Natural killer cell (primary cell): ENCODE measurements around the gene HSD11B1. TPM values are rescaled to one million over a fixed set of nuclear protein-coding genes. Genes with fewer than 3 reads are reported as not detected.

ENCODE experiments used
- ATAC-seq, 3 donors: fragments of 150-1000 bp in 2 of 3; fragments of 200-7000 bp in 1 of 3; cut with Tn5 transposase; 1 replicate in 1 of 3; 2 replicates in 2 of 3; pipeline ENCODE4 v1.10.0; 2021; ENCODE audit warnings: mild to moderate bottlenecking in 2 of 3, moderate library complexity in 2 of 3
- DNase-seq, 2 donors: peaks; one replicate each; pipeline versions ENCODE4 v3.0.0 to v3.0.0-alpha.2; 2013 to 2021; ENCODE audit warnings: mixed read lengths in 1 of 2
- H3K27ac ChIP-seq: one replicate; pipeline ENCODE4 v1.5.1; 2013; ENCODE audit warnings: mild to moderate bottlenecking, low read length
- H3K27me3 ChIP-seq: one replicate; pipeline ENCODE4 v1.6.1; 2013; ENCODE audit warnings: low read length; ENCODE audit not compliant: control insufficient read depth, insufficient read depth
- H3K36me3 ChIP-seq: one replicate; pipeline ENCODE4 v1.6.1; 2013; ENCODE audit warnings: low read length; ENCODE audit not compliant: control insufficient read depth, insufficient read depth
- H3K4me1 ChIP-seq: one replicate; pipeline ENCODE4 v1.6.1; 2013; ENCODE audit warnings: low read length; ENCODE audit not compliant: control insufficient read depth, insufficient read depth
- H3K4me3 ChIP-seq: one replicate; pipeline ENCODE4 v1.5.1; 2013; ENCODE audit warnings: low read length
- H3K9me3 ChIP-seq: one replicate; pipeline ENCODE4 v1.6.1; 2013; ENCODE audit warnings: low read length; ENCODE audit not compliant: control insufficient read depth, insufficient read depth
- H3K27ac Mint-ChIP-seq, 2 donors: one replicate each; pipeline ENCODE4 v1.8.0; 2022; ENCODE audit warnings: mild to moderate bottlenecking in 2 of 2, mixed read lengths in 2 of 2, moderate library complexity in 1 of 2
- H3K27me3 Mint-ChIP-seq, 2 donors: one replicate each; pipeline ENCODE4 v1.8.0; 2022; ENCODE audit warnings: low read depth in 2 of 2, mixed read lengths in 2 of 2
- H3K36me3 Mint-ChIP-seq: one replicate; pipeline ENCODE4 v1.8.0; 2022; ENCODE audit warnings: mixed read lengths
- H3K4me1 Mint-ChIP-seq, 2 donors: one replicate each; pipeline ENCODE4 v1.8.0; 2022; ENCODE audit warnings: mixed read lengths in 2 of 2
- H3K4me3 Mint-ChIP-seq: one replicate; pipeline ENCODE4 v1.8.0; 2022; ENCODE audit warnings: mild to moderate bottlenecking, moderate library complexity, mixed read lengths
- H3K9me3 Mint-ChIP-seq, 2 donors: one replicate each; pipeline ENCODE4 v1.8.0; 2022; ENCODE audit warnings: mixed read lengths in 2 of 2
- WGBS: methylation state at CpG from one replicate; pipeline ENCODE4 v1.1.7; 2013; ENCODE audit warnings: missing lambda C conversion rate; ENCODE audit not compliant: insufficient coverage; 5-methylcytosine and 5-hydroxymethylcytosine counted together
- intact Hi-C: fragments of 100-400 bp; cut with micrococcal nuclease; formaldehyde crosslinking; loops from one replicate; pipeline ENCODE4 v1.14.2; 2022
- total RNA-seq, 4 donors: library from RNA; stranded (reverse); fragments of 120-200 nt in 1 of 4; gene quantifications; one replicate each; pipeline versions ENCODE4 v1.2.3 to v1.2.4, GENCODE V29; 2013 to 2022
- TF ChIP-seq, protein P1 (sequence below): fragments of 200-600 bp; IDR thresholded peaks from one replicate; pipeline ENCODE4 v1.8.0; 2022; ENCODE audit warnings: antibody characterized with exemption

Gene HSD11B1
- total RNA-seq, 3 donors from 2014 or later (not counting 1 experiment from before 2014, with no cell fraction given), result not detected

DNA sequence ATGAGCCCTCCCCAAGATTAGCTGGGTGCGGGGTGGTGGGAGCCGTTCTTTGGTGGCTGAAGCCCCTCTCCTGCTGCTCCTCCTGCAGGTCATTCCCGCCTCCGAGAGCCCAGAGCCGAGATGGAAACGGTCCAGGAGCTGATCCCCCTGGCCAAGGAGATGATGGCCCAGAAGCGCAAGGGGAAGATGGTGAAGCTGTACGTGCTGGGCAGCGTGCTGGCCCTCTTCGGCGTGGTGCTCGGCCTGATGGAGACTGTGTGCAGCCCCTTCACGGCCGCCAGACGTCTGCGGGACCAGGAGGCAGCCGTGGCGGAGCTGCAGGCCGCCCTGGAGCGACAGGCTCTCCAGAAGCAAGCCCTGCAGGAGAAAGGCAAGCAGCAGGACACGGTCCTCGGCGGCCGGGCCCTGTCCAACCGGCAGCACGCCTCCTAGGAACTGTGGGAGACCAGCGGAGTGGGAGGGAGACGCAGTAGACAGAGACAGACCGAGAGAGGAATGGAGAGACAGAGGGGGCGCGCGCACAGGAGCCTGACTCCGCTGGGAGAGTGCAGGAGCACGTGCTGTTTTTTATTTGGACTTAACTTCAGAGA, 29.0 kb upstream of the HSD11B1 start:
- ATAC-seq, result peak in 2 of 3 donors; percentile 6 to 14
- Mint-ChIP-seq H3K36me3 (no peaks in the 10 kb centered on the region), H3K27me3 (peaks cover 63 to 71% of the 10 kb centered on the region in 2 donors), H3K4me1 (peaks cover 20 to 28% of the 10 kb centered on the region in 2 donors), H3K9me3 (peaks cover 0 to 3% of the 10 kb centered on the region in 2 donors), H3K4me3 (peak overlapping the region; percentile 35), H3K27ac (no peak overlapping the region)
- H3K4me3 ChIP-seq, result peak overlapping the region; percentile 14
- peaks cover 24% of the 10 kb centered on the region for H3K4me1 ChIP-seq
- TF ChIP-seq, protein P1, sequence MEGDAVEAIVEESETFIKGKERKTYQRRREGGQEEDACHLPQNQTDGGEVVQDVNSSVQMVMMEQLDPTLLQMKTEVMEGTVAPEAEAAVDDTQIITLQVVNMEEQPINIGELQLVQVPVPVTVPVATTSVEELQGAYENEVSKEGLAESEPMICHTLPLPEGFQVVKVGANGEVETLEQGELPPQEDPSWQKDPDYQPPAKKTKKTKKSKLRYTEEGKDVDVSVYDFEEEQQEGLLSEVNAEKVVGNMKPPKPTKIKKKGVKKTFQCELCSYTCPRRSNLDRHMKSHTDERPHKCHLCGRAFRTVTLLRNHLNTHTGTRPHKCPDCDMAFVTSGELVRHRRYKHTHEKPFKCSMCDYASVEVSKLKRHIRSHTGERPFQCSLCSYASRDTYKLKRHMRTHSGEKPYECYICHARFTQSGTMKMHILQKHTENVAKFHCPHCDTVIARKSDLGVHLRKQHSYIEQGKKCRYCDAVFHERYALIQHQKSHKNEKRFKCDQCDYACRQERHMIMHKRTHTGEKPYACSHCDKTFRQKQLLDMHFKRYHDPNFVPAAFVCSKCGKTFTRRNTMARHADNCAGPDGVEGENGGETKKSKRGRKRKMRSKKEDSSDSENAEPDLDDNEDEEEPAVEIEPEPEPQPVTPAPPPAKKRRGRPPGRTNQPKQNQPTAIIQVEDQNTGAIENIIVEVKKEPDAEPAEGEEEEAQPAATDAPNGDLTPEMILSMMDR, result no peak
- peaks cover 30% of the 10 kb centered on the region for H3K27me3 ChIP-seq
- no peaks in the 10 kb centered on the region for H3K9me3 ChIP-seq
- no peak overlapping the region for H3K27ac ChIP-seq
- no peak for DNase-seq
- H3K36me3 ChIP-seq, result no peaks in the 10 kb centered on the region
- 4% methylated on average over 32 of the region's 34 CpGs for WGBS
- intact Hi-C loops, result no loop called here

DNA sequence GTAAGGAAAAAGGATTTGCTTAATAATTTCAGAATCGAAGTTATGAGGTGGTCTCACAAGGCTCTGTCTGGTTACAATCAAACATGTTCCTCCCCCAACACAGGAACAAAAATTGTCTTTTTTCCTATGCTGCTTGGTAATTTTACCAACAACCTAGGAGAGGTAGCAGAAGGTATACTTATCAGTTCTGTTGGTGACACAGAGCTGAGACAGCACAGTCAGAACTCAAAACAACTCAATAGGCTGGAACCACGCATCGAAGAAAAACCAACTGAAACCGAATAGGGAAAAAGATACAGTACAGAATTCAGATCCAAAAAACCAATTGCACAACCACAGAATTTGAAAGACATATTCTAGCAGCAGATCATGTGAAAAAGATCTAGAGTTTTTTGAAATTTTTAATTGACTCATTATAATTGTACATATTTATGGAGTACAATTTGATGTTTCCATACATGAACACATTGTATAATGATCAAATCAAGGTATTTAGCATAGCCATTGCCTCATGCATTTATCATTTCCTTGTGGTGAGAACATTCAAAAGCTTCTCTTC, 25.6 kb upstream of the HSD11B1 start:
- Mint-ChIP-seq H3K36me3 (no peaks in the 10 kb centered on the region), H3K27ac (no peak overlapping the region), H3K9me3 (no peaks in the 10 kb centered on the region), H3K4me1 (peaks cover 13 to 19% of the 10 kb centered on the region in 2 donors), H3K4me3 (no peak overlapping the region), H3K27me3 (peaks cover 56 to 72% of the 10 kb centered on the region in 2 donors)
- H3K9me3 ChIP-seq, result no peaks in the 10 kb centered on the region
- ATAC-seq (no peak), DNase-seq (no peak)
- no peak overlapping the region for H3K27ac ChIP-seq
- H3K27me3 ChIP-seq, result peaks cover 35% of the 10 kb centered on the region
- no peaks in the 10 kb centered on the region for H3K36me3 ChIP-seq
- no peak overlapping the region for H3K4me3 ChIP-seq
- TF ChIP-seq, protein P1, result no peak
- 100% methylated on average over 2 of the region's 4 CpGs for WGBS
- H3K4me1 ChIP-seq, result peaks cover 17% of the 10 kb centered on the region
- intact Hi-C loops, result no loop called here

DNA sequence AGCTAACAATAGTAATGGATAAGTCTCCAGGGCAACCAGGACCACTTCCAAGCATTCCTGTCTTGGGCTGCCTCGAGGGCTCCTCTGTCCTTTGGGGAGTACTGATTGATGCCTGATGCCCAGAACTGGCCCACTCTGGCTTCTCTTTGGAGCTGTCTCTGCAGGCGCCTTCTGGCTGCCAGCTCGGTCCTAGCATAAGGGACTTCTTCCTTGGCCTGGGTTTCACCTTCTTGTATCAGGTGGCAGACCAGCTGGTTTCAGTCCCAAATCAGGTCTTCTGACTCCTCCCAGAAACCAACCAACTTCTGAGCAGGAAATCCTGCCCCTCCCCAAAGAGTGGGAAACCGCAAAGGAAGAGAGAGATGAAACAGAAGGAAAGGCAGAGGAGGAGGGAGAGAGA, 18.8 kb upstream of the HSD11B1 start:
- H3K4me3 ChIP-seq, result no peak overlapping the region
- H3K27ac Mint-ChIP-seq, result no peak overlapping the region
- no peaks in the 10 kb centered on the region for H3K9me3 ChIP-seq
- peaks cover 6 to 13% of the 10 kb centered on the region in 2 donors for H3K27me3 Mint-ChIP-seq
- H3K36me3 ChIP-seq, result no peaks in the 10 kb centered on the region
- no peaks in the 10 kb centered on the region for H3K36me3 Mint-ChIP-seq
- H3K27ac ChIP-seq, result no peak overlapping the region
- 41% methylated on average over 3 of the region's 4 CpGs for WGBS
- H3K4me1 ChIP-seq, result peaks cover 7% of the 10 kb centered on the region
- no peak for ATAC-seq
- intact Hi-C loops, result no loop called here
- DNase-seq, result peak in 1 of 2 donors; percentile 54
- peaks cover 7 to 13% of the 10 kb centered on the region in 2 donors for H3K4me1 Mint-ChIP-seq
- H3K4me3 Mint-ChIP-seq, result no peak overlapping the region
- H3K9me3 Mint-ChIP-seq, result no peaks in the 10 kb centered on the region
- TF ChIP-seq, protein P1, result no peak
- peaks cover 3% of the 10 kb centered on the region for H3K27me3 ChIP-seq
